ENCODE results near the gene QSOX2.

GRCh38 chr9:136171801-136172411 lies 73.7 kb downstream of the QSOX2 start:
- TF ChIP-seq, protein P1, sequence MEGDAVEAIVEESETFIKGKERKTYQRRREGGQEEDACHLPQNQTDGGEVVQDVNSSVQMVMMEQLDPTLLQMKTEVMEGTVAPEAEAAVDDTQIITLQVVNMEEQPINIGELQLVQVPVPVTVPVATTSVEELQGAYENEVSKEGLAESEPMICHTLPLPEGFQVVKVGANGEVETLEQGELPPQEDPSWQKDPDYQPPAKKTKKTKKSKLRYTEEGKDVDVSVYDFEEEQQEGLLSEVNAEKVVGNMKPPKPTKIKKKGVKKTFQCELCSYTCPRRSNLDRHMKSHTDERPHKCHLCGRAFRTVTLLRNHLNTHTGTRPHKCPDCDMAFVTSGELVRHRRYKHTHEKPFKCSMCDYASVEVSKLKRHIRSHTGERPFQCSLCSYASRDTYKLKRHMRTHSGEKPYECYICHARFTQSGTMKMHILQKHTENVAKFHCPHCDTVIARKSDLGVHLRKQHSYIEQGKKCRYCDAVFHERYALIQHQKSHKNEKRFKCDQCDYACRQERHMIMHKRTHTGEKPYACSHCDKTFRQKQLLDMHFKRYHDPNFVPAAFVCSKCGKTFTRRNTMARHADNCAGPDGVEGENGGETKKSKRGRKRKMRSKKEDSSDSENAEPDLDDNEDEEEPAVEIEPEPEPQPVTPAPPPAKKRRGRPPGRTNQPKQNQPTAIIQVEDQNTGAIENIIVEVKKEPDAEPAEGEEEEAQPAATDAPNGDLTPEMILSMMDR (IDR thresholded peaks at IDR 0.05) = no peak
- TF ChIP-seq POLR2A (IDR thresholded peaks at IDR 0.05) = no peak

Measured in body of pancreas (tissue), 4 donors.